NT2/D1 (cell line): ENCODE results near the gene CDH9.

Source experiments
- SUZ12 ChIP-seq: IDR thresholded peaks from 2 replicates; pipeline ENCODE4 v1.6.1; 2011; ENCODE audit not compliant: insufficient read length, insufficient read depth; ENCODE audit errors: extremely low read depth
- ZNF274 ChIP-seq: IDR thresholded peaks from 2 replicates; pipeline ENCODE4 v1.6.1; 2011; ENCODE audit warnings: mild to moderate bottlenecking, low read depth, low read length

DNA sequence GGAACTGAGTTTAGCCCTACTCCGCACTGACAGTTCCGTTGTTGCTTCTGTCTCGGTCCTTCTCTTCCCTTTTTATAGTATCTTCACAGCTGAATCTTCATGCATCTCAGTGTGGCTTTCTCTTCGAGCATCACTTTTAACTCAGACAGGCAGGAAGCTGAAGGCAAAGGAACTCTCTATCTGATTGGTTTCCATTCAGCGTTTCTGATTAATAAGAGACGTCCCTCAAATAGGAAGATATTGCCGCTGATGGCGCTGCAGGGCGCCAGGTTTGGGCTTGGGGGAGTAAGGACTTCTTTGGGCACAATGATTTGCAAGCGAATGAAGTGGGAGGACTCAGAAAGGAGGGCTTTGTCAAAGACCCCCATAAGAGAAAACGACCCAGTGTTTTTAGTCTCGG, at the start of gene CDH9:
- TF ChIP-seq ZNF274 (no peak), SUZ12 (no peak)
